Transverse colon (tissue), 4 donors: ENCODE results near the gene CCNY. TPM values are rescaled to one million over a fixed set of nuclear protein-coding genes. Genes with fewer than 3 reads are reported as not detected.

Experiments used
- DNase-seq: peaks from one replicate; pipeline ENCODE4 v3.0.0-alpha.2; 2019
- H3K27ac ChIP-seq, 4 donors: fragments of 200-600 bp; sonication (generic); 2 replicates each; pipeline ENCODE4 v1.5.1; 2016 to 2018; ENCODE audit warnings: inconsistent platforms in 4 of 4
- H3K27me3 ChIP-seq: fragments of 200-600 bp; sonication (generic); 2 replicates; pipeline ENCODE4 v1.5.1; 2017; ENCODE audit warnings: inconsistent platforms
- H3K36me3 ChIP-seq, 4 donors: fragments of 200-600 bp; sonication (generic); 2 replicates each; pipeline ENCODE4 v1.5.1; 2017 to 2019; ENCODE audit warnings: inconsistent platforms in 4 of 4
- H3K4me1 ChIP-seq, 4 donors: fragments of 200-600 bp; sonication (generic); 2 replicates each; pipeline ENCODE4 v1.5.1; 2017 to 2020; ENCODE audit warnings: inconsistent platforms in 4 of 4
- H3K4me3 ChIP-seq, 4 donors: fragments of 200-600 bp; sonication (generic); 1 replicate in 1 of 4; 2 replicates in 3 of 4; pipeline versions ENCODE4 v1.5.1 to v1.6.1; 2017 to 2019; ENCODE audit warnings: inconsistent platforms in 4 of 4
- H3K9me3 ChIP-seq, 2 donors: fragments of 200-600 bp; sonication (generic); 2 replicates each; pipeline ENCODE4 v1.5.1; 2017 to 2019; ENCODE audit warnings: inconsistent platforms in 2 of 2
- CTCF ChIP-seq, 5 experiments: fragments of 200-600 bp in 3 of 5; fragments of 450-650 bp in 2 of 5; sonication (generic) in 3 of 5; IDR thresholded peaks; 1 replicate in 2 of 5; 2 replicates in 3 of 5; pipeline ENCODE4 v1.5.1; 2016 to 2017; ENCODE audit warnings: antibody characterized with exemption in 5 of 5, inconsistent platforms in 3 of 5, mild to moderate bottlenecking in 2 of 5, moderate library complexity in 1 of 5
- EP300 ChIP-seq: sonication (generic); formaldehyde crosslinking; IDR thresholded peaks from one replicate; pipeline ENCODE4 v1.6.1; 2017; ENCODE audit warnings: antibody characterized with exemption, low read depth
- POLR2A ChIP-seq: fragments of 450-650 bp; IDR thresholded peaks from one replicate; pipeline ENCODE4 v1.6.1; 2016; ENCODE audit warnings: antibody characterized with exemption, mild to moderate bottlenecking, moderate library complexity
- POLR2AphosphoS5 ChIP-seq, 3 donors: sonication (generic); formaldehyde crosslinking; IDR thresholded peaks; one replicate each; pipeline ENCODE4 v1.6.1; 2016; ENCODE audit warnings: antibody characterized with exemption in 3 of 3
- WGBS, 2 donors: methylation state at CpG; one replicate each; pipeline ENCODE4 v1.1.5; 2018; ENCODE audit warnings: low coverage in 1 of 2; 5-methylcytosine and 5-hydroxymethylcytosine counted together
- in situ Hi-C, 4 donors: fragments of 200-750 bp; cut with MboI; loops; one replicate each; pipeline versions ENCODE4 v1.15.0 to v1.15.1; 2017; ENCODE audit warnings: low sequenced_read_pairs in 3 of 4, low pct_ligation_motif_present in 1 of 4, low pct_unique_long_range_greater_than_20kb in 1 of 4
- intact Hi-C: fragments of 100-400 bp; cut with DNase I; formaldehyde crosslinking; loops from one replicate; pipeline ENCODE4 v1.15.1; 2023; ENCODE audit warnings: low total_unique reads
- total RNA-seq, 4 donors: library from RNA; depleted of rRNA; stranded (reverse); fragments of >200 nt; gene quantifications; one replicate each; pipeline ENCODE4 v1.1.0, GENCODE V29; 2016

Gene CCNY
- total RNA-seq, 4 donors from 2014 or later = 19.5 to 53.9 (median 41.4) TPM

DNA sequence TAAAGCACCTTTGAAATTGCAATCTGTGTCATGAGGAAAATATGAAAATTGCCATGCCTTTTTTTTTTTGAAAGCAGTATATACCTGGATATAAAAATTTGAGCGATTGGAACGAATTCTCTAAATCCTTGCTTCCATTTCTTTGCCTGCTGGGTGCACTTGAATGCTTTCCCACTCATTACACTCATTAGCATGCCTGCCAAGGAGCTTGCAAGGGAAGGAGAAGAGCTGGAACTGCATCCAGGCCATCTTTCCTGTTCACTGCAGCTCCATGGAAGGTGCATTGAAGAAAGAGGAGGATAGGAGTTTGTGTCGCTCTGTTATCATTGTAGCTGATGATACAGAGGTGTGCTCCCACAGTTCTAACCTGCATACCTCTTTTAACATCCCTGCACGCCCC, 166.4 kb downstream of the CCNY start:
- in situ Hi-C loops = no loop called here
- Histone ChIP-seq H3K27me3 (no peaks in the 10 kb centered on the region), H3K27ac (no peak overlapping the region), H3K4me3 (no peak overlapping the region), H3K4me1 (peaks cover 0 to 11% (median 3%) of the 10 kb centered on the region in 4 donors), H3K9me3 (no peaks in the 10 kb centered on the region), H3K36me3 (no peaks in the 10 kb centered on the region)
- no peak for TF ChIP-seq POLR2AphosphoS5 (IDR thresholded peaks at IDR 0.05)
- TF ChIP-seq EP300 = no peak
- no peak for TF ChIP-seq CTCF (IDR thresholded peaks at IDR 0.05)
- no peak for TF ChIP-seq POLR2A
- intact Hi-C loops = no loop called here
- 81 to 87% methylated on average over 3 to 4 of the region's 4 CpGs for WGBS, 2 donors
- no peak for DNase-seq

DNA sequence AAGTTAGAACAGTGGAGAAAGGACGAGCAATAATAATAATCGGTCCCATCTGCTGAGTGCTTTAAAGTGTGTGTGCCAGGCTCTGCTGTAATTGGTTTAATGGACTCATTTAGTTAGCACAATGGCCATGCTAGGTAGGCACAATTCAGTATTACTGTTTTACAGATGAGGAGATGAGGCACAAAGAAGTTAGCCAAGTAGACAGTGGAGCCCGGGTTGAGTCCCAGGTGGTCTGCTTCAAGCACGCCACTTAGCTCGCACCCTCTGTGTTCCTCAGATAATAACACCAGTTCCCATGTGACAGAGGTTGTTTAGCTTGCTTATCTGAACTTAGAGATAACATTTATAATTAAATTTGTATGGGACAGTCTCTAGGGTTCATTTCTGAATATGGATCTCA, 167.3 kb downstream of the CCNY start:
- in situ Hi-C loops (no loop called here), intact Hi-C loops (no loop called here)
- Histone ChIP-seq H3K27ac (no peak overlapping the region), H3K4me3 (no peak overlapping the region), H3K4me1 (peaks cover 0 to 11% (median 3%) of the 10 kb centered on the region in 4 donors), H3K36me3 (no peaks in the 10 kb centered on the region), H3K27me3 (no peaks in the 10 kb centered on the region), H3K9me3 (no peaks in the 10 kb centered on the region)
- 75 to 82% methylated on average over 3 to 5 of the region's 5 CpGs for WGBS, 2 donors
- DNase-seq = no peak
- TF ChIP-seq POLR2A = no peak
- no peak for TF ChIP-seq POLR2AphosphoS5 (IDR thresholded peaks at IDR 0.05)
- TF ChIP-seq EP300 = no peak
- no peak for TF ChIP-seq CTCF (IDR thresholded peaks at IDR 0.05)

GRCh38 chr10:35504132-35504531, 167.8 kb downstream of the CCNY start:
- WGBS, 2 donors = 71 to 89% methylated on average over 1 of the region's 1 CpG
- H3K4me1 ChIP-seq = peaks cover 0 to 11% (median 3%) of the 10 kb centered on the region in 4 donors
- in situ Hi-C loops (no loop called here), intact Hi-C loops (no loop called here)
- no peaks in the 10 kb centered on the region for H3K27me3 ChIP-seq
- no peaks in the 10 kb centered on the region for H3K36me3 ChIP-seq
- no peak overlapping the region for H3K27ac ChIP-seq
- DNase-seq = no peak
- no peak for TF ChIP-seq POLR2AphosphoS5 (IDR thresholded peaks at IDR 0.05)
- no peak for TF ChIP-seq POLR2A
- TF ChIP-seq EP300 = no peak
- H3K4me3 ChIP-seq = no peak overlapping the region
- H3K9me3 ChIP-seq = no peaks in the 10 kb centered on the region

DNA sequence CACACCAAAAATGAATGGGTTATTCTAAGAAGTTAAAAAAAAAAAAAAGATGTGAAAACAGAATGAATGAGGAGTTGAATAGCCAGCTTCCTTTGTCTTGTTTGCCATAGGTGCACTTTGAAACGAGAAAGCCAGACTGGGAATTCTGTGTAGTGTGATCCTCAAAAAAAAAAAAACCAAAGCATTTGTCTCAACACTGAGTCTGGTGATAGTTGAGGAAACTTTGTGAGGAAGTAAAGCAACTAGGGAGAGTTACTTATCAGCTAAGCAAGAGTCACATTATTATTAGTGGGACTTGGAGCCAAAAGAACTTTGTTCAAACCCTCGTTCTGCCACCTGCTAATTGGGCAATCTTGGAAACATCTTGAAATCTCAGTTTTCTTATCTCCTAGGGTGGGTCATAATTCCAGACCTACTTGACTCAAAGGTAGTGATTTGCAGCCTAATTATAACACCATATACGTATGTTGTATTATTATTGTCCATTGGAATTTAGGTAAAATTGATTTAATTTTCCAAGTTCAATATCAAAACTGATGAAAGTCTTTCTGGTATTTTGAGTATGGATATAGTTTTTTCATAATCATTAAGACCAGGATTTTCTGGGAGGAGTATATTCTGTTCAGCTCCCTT, 169.0 kb downstream of the CCNY start:
- H3K9me3 ChIP-seq = no peaks in the 10 kb centered on the region
- no peaks in the 10 kb centered on the region for H3K27me3 ChIP-seq
- H3K4me3 ChIP-seq = no peak overlapping the region
- WGBS, 2 donors = 64 to 67% methylated on average over 3 of the region's 3 CpGs
- no peak overlapping the region for H3K27ac ChIP-seq
- intact Hi-C loops = no loop called here
- H3K4me1 ChIP-seq = peaks cover 0 to 11% (median 3%) of the 10 kb centered on the region in 4 donors
- in situ Hi-C loops = no loop called here
- TF ChIP-seq POLR2AphosphoS5 (IDR thresholded peaks at IDR 0.05) = no peak
- TF ChIP-seq CTCF (IDR thresholded peaks at IDR 0.05) = no peak
- TF ChIP-seq EP300 = no peak
- TF ChIP-seq POLR2A = no peak
- no peaks in the 10 kb centered on the region for H3K36me3 ChIP-seq
- no peak for DNase-seq

- in situ Hi-C loops (no loop called here), intact Hi-C loops (no loop called here)
- TF ChIP-seq POLR2AphosphoS5 (IDR thresholded peaks at IDR 0.05) (no peak), POLR2A (no peak), CTCF (IDR thresholded peaks at IDR 0.05) (no peak), EP300 (no peak)
- Histone ChIP-seq H3K9me3 (no peaks in the 10 kb centered on the region), H3K4me3 (no peak overlapping the region), H3K27ac (no peak overlapping the region), H3K4me1 (peaks cover 0 to 11% (median 3%) of the 10 kb centered on the region in 4 donors), H3K27me3 (no peaks in the 10 kb centered on the region), H3K36me3 (no peaks in the 10 kb centered on the region)
- DNase-seq = no peak
These were observed 170.4 kb downstream of the CCNY start for GRCh38 chr10:35506741-35507140.
